ENCODE results near the gene SMYD5. TPM values are rescaled to one million over a fixed set of nuclear protein-coding genes. Genes with fewer than 3 reads are reported as not detected.

The SMYD5 gene
- polyA plus RNA-seq, 3 donors: 1.6 to 5.2 (median 1.7) TPM

- peak; percentile 97 to 99 (median 98) for DNase-seq
- H3K4me1 ChIP-seq (ENCODE audit: control insufficient read depth in 1 of 2, insufficient read depth in 2 of 2, low read length in 2 of 2): peaks cover 24 to 35% of the 10 kb centered on the region in 2 donors
- 0% methylated on average over 60 of the region's 67 CpGs for WGBS (ENCODE audit: insufficient coverage)
- Mint-ChIP-seq H3K4me3 (peak within 1 kb of the TSS; percentile 89 to 95), H3K36me3 (peaks cover 16 to 27% of the 10 kb centered on the region in 2 donors), H3K4me1 (peaks cover 26% of the 10 kb centered on the region), H3K9me3 (no peaks in the 10 kb centered on the region), H3K27me3 (ENCODE audit: low read depth in 3 of 3) (peaks cover 0 to 1% (median 0%) of the 10 kb centered on the region in 3 donors), H3K27ac (peak within 1 kb of the TSS; percentile 83 to 94 (median 94))
- H3K4me3 ChIP-seq (replicated peaks in 1 of 3; ENCODE audit: low read depth in 2 of 3, low read length in 3 of 3): peak within 1 kb of the TSS; percentile 66 to 84 (median 76)
- no peaks in the 10 kb centered on the region for H3K27me3 ChIP-seq (ENCODE audit: control insufficient read depth in 2 of 2, insufficient read depth in 2 of 2, low read length in 2 of 2)
- peak within 1 kb of the TSS; percentile 88 for H3K9ac ChIP-seq (ENCODE audit: insufficient read depth, low read length, poor library complexity, severe bottlenecking)
- TF ChIP-seq CTCF (IDR thresholded peaks at IDR 0.05): no peak
- H3K27ac ChIP-seq (ENCODE audit: low read depth in 1 of 2, low read length in 2 of 2): peak within 1 kb of the TSS; percentile 73 to 87
- H2AFZ ChIP-seq (ENCODE audit: insufficient read depth, low read depth, low read length, poor library complexity, severe bottlenecking): peak within 1 kb of the TSS; percentile 91
- peaks cover 37% of the 10 kb centered on the region for H4K20me1 ChIP-seq (ENCODE audit: insufficient read depth, low read length)
- H3K79me2 ChIP-seq (ENCODE audit: insufficient read depth, low read length): peaks cover 42% of the 10 kb centered on the region
- intact Hi-C loops (cut with micrococcal nuclease): loop anchor here (1.0 to 10.0 kb wide), 4 partner anchors 151 to 504 kb away; partner anchors contain the start of genes SFXN5 (in 2 of the 2), ALMS1 (in 1 of the 2) and TPRKB (in 1 of the 2)
- H3K9me3 ChIP-seq (replicated peaks in 1 of 2; ENCODE audit: control insufficient read depth in 1 of 2, insufficient read depth in 1 of 2, low read length in 2 of 2): no peaks in the 10 kb centered on the region
- H3K4me2 ChIP-seq (replicated peaks; ENCODE audit: extremely low read depth, low read length, poor library complexity, severe bottlenecking): peak within 1 kb of the TSS; percentile 84
- peaks cover 4 to 31% of the 10 kb centered on the region in 2 donors for H3K36me3 ChIP-seq (replicated peaks in 1 of 2; ENCODE audit: control insufficient read depth in 1 of 2, insufficient read depth in 2 of 2, low read length in 2 of 2)
Measured at GRCh38 chr2:73233154-73233931, 19.3 kb downstream of the SMYD5 start, which contains the start of gene PRADC1. Gene PRADC1 (minus strand): TSS chr2:73233239. CDS start chr2:73233160, 79 bp downstream.

DNA sequence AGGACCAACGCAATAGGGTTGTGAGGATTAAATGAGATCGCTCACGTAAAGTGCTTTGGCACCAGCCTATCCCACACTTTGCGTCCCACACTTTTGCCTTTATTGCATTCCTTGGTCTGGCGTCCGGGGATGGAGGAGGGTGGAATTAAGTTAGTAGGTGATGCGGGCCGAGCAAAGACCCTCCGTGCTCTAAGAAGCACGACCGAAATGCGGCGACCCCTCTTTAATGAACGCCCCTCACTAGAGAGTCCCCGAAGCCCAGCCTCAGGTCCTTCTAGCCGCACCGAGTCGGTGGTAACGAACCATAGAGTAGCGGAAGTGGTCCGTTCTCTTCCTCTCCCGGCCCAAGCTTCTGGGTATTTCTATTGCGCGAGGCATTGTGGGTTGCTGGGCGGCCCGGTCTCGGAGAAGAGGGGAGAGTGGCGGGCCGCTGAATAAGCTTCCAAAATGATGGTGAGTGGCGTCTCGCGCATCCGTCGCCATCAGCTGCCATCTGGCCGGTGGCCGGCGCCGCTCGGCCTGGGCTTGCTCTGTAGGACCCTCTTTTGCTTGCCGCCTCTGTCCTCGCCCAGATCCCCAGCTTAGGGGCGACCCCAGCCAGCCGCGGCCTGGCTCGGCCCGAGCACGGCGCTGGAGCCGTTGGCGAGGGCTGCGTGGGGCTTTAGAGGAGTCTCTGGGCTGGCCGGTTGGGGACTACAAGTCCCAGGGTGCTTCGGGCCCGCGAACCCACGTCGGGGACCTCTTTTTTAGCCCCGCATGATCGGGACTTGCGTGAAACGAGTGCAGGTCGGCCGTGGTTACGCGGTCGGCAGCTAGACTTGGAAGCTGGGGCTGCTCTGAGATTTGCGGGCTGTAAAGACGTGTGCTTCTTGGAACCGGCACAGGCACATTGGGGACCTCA lies 20.1 kb downstream of the SMYD5 start, which contains the start of gene CCT7:
Gene CCT7 (plus strand): TSS at position 377 of the 901 bp plus-strand sequence. CDS start 71 bp downstream, at position 448.
- Mint-ChIP-seq H3K4me3 (peak within 1 kb of the TSS; percentile 89 to 95), H3K27ac (peak within 1 kb of the TSS; percentile 83 to 94 (median 94)), H3K9me3 (no peaks in the 10 kb centered on the region), H3K4me1 (peaks cover 26% of the 10 kb centered on the region), H3K36me3 (peaks cover 11 to 19% of the 10 kb centered on the region in 2 donors), H3K27me3 (ENCODE audit: low read depth in 3 of 3) (peaks cover 0 to 1% (median 0%) of the 10 kb centered on the region in 3 donors)
- H3K27ac ChIP-seq (ENCODE audit: low read depth in 1 of 2, low read length in 2 of 2): peak within 1 kb of the TSS; percentile 73 to 87
- H2AFZ ChIP-seq (ENCODE audit: insufficient read depth, low read depth, low read length, poor library complexity, severe bottlenecking): peak within 1 kb of the TSS; percentile 91
- intact Hi-C loops (cut with micrococcal nuclease): loop anchor here (1.0 to 10.0 kb wide), 4 partner anchors 151 to 503 kb away; partner anchors contain the start of genes SFXN5 (in 2 of the 2), ALMS1 (in 1 of the 2) and TPRKB (in 1 of the 2)
- peaks cover 50% of the 10 kb centered on the region for H3K79me2 ChIP-seq (ENCODE audit: insufficient read depth, low read length)
- peak within 1 kb of the TSS; percentile 88 for H3K9ac ChIP-seq (ENCODE audit: insufficient read depth, low read length, poor library complexity, severe bottlenecking)
- under 1% methylated on average over 58 of the region's 69 CpGs for WGBS (ENCODE audit: insufficient coverage)
- H4K20me1 ChIP-seq (ENCODE audit: insufficient read depth, low read length): peaks cover 45% of the 10 kb centered on the region
- H3K36me3 ChIP-seq (replicated peaks in 1 of 2; ENCODE audit: control insufficient read depth in 1 of 2, insufficient read depth in 2 of 2, low read length in 2 of 2): peaks cover 4 to 31% of the 10 kb centered on the region in 2 donors
- TF ChIP-seq CTCF (IDR thresholded peaks at IDR 0.05): no peak
- H3K27me3 ChIP-seq (ENCODE audit: control insufficient read depth in 2 of 2, insufficient read depth in 2 of 2, low read length in 2 of 2): no peaks in the 10 kb centered on the region
- H3K9me3 ChIP-seq (replicated peaks in 1 of 2; ENCODE audit: control insufficient read depth in 1 of 2, insufficient read depth in 1 of 2, low read length in 2 of 2): no peaks in the 10 kb centered on the region
- peak within 1 kb of the TSS; percentile 48 to 84 (median 76) for H3K4me3 ChIP-seq (replicated peaks in 1 of 3; ENCODE audit: low read depth in 2 of 3, low read length in 3 of 3)
- peak within 1 kb of the TSS; percentile 84 for H3K4me2 ChIP-seq (replicated peaks; ENCODE audit: extremely low read depth, low read length, poor library complexity, severe bottlenecking)
- peak; percentile 71 to 83 (median 78) for DNase-seq
- H3K4me1 ChIP-seq (ENCODE audit: control insufficient read depth in 1 of 2, insufficient read depth in 2 of 2, low read length in 2 of 2): peaks cover 24 to 35% of the 10 kb centered on the region in 2 donors
